Neural progenitor cell (in vitro differentiated cells): ENCODE data around the gene MARK3. TPM values are rescaled to one million over a fixed set of nuclear protein-coding genes. Genes with fewer than 3 reads are reported as not detected.

Source experiments
- DNase-seq: peaks from one replicate; pipeline ENCODE4 v3.0.0-alpha.2; 2016; ENCODE audit warnings: low spot score
- H2AFZ ChIP-seq: fragments of 200-600 bp; sonication (generic); replicated peaks from 2 replicates; pipeline ENCODE4 v1.6.1; 2016; ENCODE audit warnings: antibody characterized with exemption
- H3F3A ChIP-seq: fragments of 200-600 bp; sonication (generic); 2 replicates; pipeline ENCODE4 v1.6.1; 2016; ENCODE audit warnings: antibody characterized with exemption, low read depth
- H3K27ac ChIP-seq: fragments of 200-600 bp; sonication (generic); 2 replicates; pipeline ENCODE4 v1.5.1; 2016; ENCODE audit warnings: mild to moderate bottlenecking
- H3K27me3 ChIP-seq: fragments of 200-600 bp; sonication (generic); 2 replicates; pipeline ENCODE4 v1.6.1; 2016; ENCODE audit warnings: mild to moderate bottlenecking, moderate library complexity
- H3K36me3 ChIP-seq: fragments of 200-600 bp; sonication (generic); 2 replicates; pipeline ENCODE4 v1.5.1; 2016
- H3K4me1 ChIP-seq: fragments of 200-600 bp; sonication (generic); 2 replicates; pipeline ENCODE4 v1.6.1; 2016; ENCODE audit warnings: mixed run types
- H3K4me2 ChIP-seq: fragments of 200-600 bp; sonication (generic); 2 replicates; pipeline ENCODE4 v1.6.1; 2016
- H3K4me3 ChIP-seq: fragments of 200-600 bp; sonication (generic); 2 replicates; pipeline ENCODE4 v1.5.1; 2016
- H3K79me2 ChIP-seq: fragments of 200-600 bp; sonication (generic); 2 replicates; pipeline ENCODE4 v1.6.1; 2016; ENCODE audit warnings: low read depth
- H3K9ac ChIP-seq: fragments of 200-600 bp; sonication (generic); 2 replicates; pipeline ENCODE4 v1.6.1; 2016
- H3K9me3 ChIP-seq: fragments of 200-600 bp; sonication (generic); 2 replicates; pipeline ENCODE4 v1.5.1; 2016; ENCODE audit warnings: low read depth
- H4K20me1 ChIP-seq: fragments of 200-600 bp; sonication (generic); 2 replicates; pipeline ENCODE4 v1.6.1; 2016; ENCODE audit warnings: low read depth
- H3K27ac Mint-ChIP-seq: 3 replicates; pipeline ENCODE4 v1.8.0; 2021; ENCODE audit warnings: mixed read lengths
- H3K27me3 Mint-ChIP-seq: 2 replicates; pipeline ENCODE4 v1.8.0; 2022; ENCODE audit warnings: low read depth, mild to moderate bottlenecking, inconsistent platforms, moderate library complexity, mixed read lengths; ENCODE audit not compliant: insufficient read depth
- H3K36me3 Mint-ChIP-seq: 3 replicates; pipeline ENCODE4 v1.8.0; 2021; ENCODE audit warnings: mixed read lengths
- H3K4me1 Mint-ChIP-seq: 3 replicates; pipeline ENCODE4 v1.8.0; 2021; ENCODE audit warnings: mixed read lengths
- H3K4me3 Mint-ChIP-seq: 3 replicates; pipeline ENCODE4 v1.8.0; 2021; ENCODE audit warnings: mild to moderate bottlenecking, moderate library complexity, mixed read lengths
- H3K9me3 Mint-ChIP-seq: 3 replicates; pipeline ENCODE4 v1.8.0; 2020; ENCODE audit warnings: mixed read lengths
- EZH2 ChIP-seq: fragments of 200-600 bp; sonication (generic); IDR thresholded peaks from 2 replicates; pipeline ENCODE4 v1.6.1; 2017; ENCODE audit warnings: antibody characterized with exemption, mild to moderate bottlenecking, moderate library complexity
- EZH2phosphoT487 ChIP-seq: fragments of 200-600 bp; sonication (generic); IDR thresholded peaks from 2 replicates; pipeline ENCODE4 v1.6.1; 2017; ENCODE audit warnings: antibody characterized with exemption
- total RNA-seq: library from RNA; depleted of rRNA; stranded (reverse); fragments of >200 nt; gene quantifications from 2 replicates; pipeline ENCODE4 v1.2.3, GENCODE V29; 2015; ENCODE audit warnings: low replicate concordance
- TF ChIP-seq, protein P1 (sequence below): fragments of 200-600 bp; sonication (generic); IDR thresholded peaks from 2 replicates; pipeline ENCODE4 v1.5.1; 2017; ENCODE audit warnings: antibody characterized with exemption, mild to moderate bottlenecking

The MARK3 gene
- total RNA-seq, 1 donor from 2014 or later: 80.7 TPM

DNA sequence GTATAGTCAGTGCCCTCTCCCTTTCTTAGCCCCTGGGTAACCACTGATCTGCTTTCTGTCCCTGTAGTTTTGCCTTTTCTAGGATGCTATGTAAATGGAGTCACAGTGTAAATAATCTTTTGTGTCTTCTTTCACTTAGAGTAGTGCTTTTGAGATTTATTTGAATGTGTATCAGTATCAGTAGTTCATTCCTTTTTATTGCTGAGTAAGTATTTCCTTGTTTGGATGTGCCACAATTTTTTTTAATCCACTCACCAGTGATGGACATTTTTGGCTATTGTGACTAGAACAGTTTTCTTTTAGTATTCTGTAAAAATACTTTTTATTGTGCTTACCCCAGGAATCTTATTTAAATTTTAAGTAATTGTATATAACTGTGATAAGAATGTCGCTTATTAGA, 3.4 kb downstream of the MARK3 start:
- Histone ChIP-seq H4K20me1 (peaks cover 70% of the 10 kb centered on the region), H2AFZ (no peak overlapping the region), H3K4me2 (no peak overlapping the region), H3K36me3 (no peaks in the 10 kb centered on the region), H3K79me2 (peaks cover 84% of the 10 kb centered on the region), H3K27ac (no peak overlapping the region), H3K9me3 (no peaks in the 10 kb centered on the region), H3K4me3 (no peak overlapping the region), H3K27me3 (peaks cover 8% of the 10 kb centered on the region), H3F3A (peaks cover 39% of the 10 kb centered on the region), H3K9ac (no peak overlapping the region), H3K4me1 (peaks cover 5% of the 10 kb centered on the region)
- H3K4me1 Mint-ChIP-seq: peaks cover 23% of the 10 kb centered on the region
- peak overlapping the region; percentile 16 for H3K4me3 Mint-ChIP-seq
- DNase-seq: no peak
- H3K9me3 Mint-ChIP-seq: no peaks in the 10 kb centered on the region
- TF ChIP-seq, protein P1, sequence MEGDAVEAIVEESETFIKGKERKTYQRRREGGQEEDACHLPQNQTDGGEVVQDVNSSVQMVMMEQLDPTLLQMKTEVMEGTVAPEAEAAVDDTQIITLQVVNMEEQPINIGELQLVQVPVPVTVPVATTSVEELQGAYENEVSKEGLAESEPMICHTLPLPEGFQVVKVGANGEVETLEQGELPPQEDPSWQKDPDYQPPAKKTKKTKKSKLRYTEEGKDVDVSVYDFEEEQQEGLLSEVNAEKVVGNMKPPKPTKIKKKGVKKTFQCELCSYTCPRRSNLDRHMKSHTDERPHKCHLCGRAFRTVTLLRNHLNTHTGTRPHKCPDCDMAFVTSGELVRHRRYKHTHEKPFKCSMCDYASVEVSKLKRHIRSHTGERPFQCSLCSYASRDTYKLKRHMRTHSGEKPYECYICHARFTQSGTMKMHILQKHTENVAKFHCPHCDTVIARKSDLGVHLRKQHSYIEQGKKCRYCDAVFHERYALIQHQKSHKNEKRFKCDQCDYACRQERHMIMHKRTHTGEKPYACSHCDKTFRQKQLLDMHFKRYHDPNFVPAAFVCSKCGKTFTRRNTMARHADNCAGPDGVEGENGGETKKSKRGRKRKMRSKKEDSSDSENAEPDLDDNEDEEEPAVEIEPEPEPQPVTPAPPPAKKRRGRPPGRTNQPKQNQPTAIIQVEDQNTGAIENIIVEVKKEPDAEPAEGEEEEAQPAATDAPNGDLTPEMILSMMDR: no peak
- TF ChIP-seq EZH2phosphoT487 (no peak), EZH2 (no peak)
- H3K27ac Mint-ChIP-seq: no peak overlapping the region
- H3K27me3 Mint-ChIP-seq: no peaks in the 10 kb centered on the region
- H3K36me3 Mint-ChIP-seq: peaks cover 5% of the 10 kb centered on the region

GRCh38 chr14:103390605-103391004, 5.4 kb downstream of the MARK3 start:
- H4K20me1 ChIP-seq: peaks cover 89% of the 10 kb centered on the region
- H3K4me1 Mint-ChIP-seq: peaks cover 30% of the 10 kb centered on the region
- no peak overlapping the region for H3K27ac Mint-ChIP-seq

DNA sequence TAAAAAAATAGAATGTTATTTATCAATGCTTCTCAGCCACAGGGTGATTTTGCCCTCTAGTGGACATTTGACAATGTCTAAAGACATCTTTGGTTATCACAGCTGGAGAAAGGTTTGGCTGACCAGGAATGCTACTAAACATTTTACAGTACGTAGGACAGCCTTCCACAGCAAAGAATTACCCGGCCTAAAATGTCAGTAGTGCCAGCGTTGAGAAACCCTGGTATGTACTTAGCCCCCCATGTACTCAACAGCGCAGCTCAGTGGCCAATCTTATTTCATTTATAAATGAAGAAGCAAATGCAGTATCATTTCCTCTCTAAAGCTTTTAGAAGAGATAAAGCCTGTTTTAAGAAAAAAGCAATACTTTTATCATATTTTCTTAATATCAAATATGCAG, 5.8 kb downstream of the MARK3 start:
- peak; percentile 66 for DNase-seq
- H3K4me1 ChIP-seq: peaks cover 13% of the 10 kb centered on the region
- peaks cover 100% of the 10 kb centered on the region for H3K79me2 ChIP-seq
- Mint-ChIP-seq H3K4me1 (peaks cover 32% of the 10 kb centered on the region), H3K27me3 (no peaks in the 10 kb centered on the region), H3K27ac (no peak overlapping the region), H3K9me3 (no peaks in the 10 kb centered on the region), H3K36me3 (peaks cover 5% of the 10 kb centered on the region), H3K4me3 (no peak overlapping the region)
- no peak overlapping the region for H3K9ac ChIP-seq
- no peak overlapping the region for H3K4me2 ChIP-seq
- H3K36me3 ChIP-seq: no peaks in the 10 kb centered on the region
- no peaks in the 10 kb centered on the region for H3K9me3 ChIP-seq
- no peaks in the 10 kb centered on the region for H3K27me3 ChIP-seq
- no peak overlapping the region for H3K4me3 ChIP-seq
- H4K20me1 ChIP-seq: peaks cover 89% of the 10 kb centered on the region
- H2AFZ ChIP-seq: no peak overlapping the region
- TF ChIP-seq, protein P1: peak; percentile 64
- TF ChIP-seq EZH2phosphoT487: no peak
- peaks cover 18% of the 10 kb centered on the region for H3F3A ChIP-seq
- H3K27ac ChIP-seq: no peak overlapping the region

More at GRCh38 chr14:103390605-103391004, 5.4 kb downstream of the MARK3 start:
- H3K36me3 ChIP-seq: no peaks in the 10 kb centered on the region
- Mint-ChIP-seq H3K9me3 (no peaks in the 10 kb centered on the region), H3K27me3 (no peaks in the 10 kb centered on the region), H3K4me3 (no peak overlapping the region), H3K36me3 (peaks cover 5% of the 10 kb centered on the region)
- peaks cover 100% of the 10 kb centered on the region for H3K79me2 ChIP-seq
- DNase-seq: no peak
- H3F3A ChIP-seq: peaks cover 22% of the 10 kb centered on the region
- no peaks in the 10 kb centered on the region for H3K27me3 ChIP-seq
- TF ChIP-seq, protein P1: no peak
- H3K4me3 ChIP-seq: no peak overlapping the region
- H3K4me2 ChIP-seq: no peak overlapping the region
- H3K9ac ChIP-seq: no peak overlapping the region
- H3K9me3 ChIP-seq: no peaks in the 10 kb centered on the region
- H3K4me1 ChIP-seq: peaks cover 9% of the 10 kb centered on the region
- no peak overlapping the region for H3K27ac ChIP-seq
- H2AFZ ChIP-seq: no peak overlapping the region
